ENCODE measurements around the gene PDLIM1.

- TF ChIP-seq EZH2 (IDR thresholded peaks at IDR 0.05; ENCODE audit: low read depth) (no peak), CTCF (conservative IDR thresholded peaks at IDR 0.05) (no peak)
Observed at GRCh38 chr10:95282107-95282506, 8.7 kb downstream of the PDLIM1 start.
